Measurements from ENCODE around the gene FJX1. TPM values are rescaled to one million over a fixed set of nuclear protein-coding genes. Genes with fewer than 3 reads are reported as not detected.
"Not testable (repeated sequence)": the region's sequence is repeated elsewhere in the genome, so short reads cannot be mapped to it uniquely, and the experiment has no call there.

FJX1 gene
- total and polyA plus RNA-seq, 9 donors = 5.5 to 40.2 (median 8.1) TPM

- Histone ChIP-seq H3K4me3 (no peak overlapping the region), H3K4me1 (ENCODE audit: insufficient read depth) (no peaks in the 10 kb centered on the region)
Measured at GRCh38 chr11:35650006-35650405, 31.7 kb downstream of the FJX1 start.

GRCh38 chr11:35650467-35650866 lies 32.2 kb downstream of the FJX1 start:
- Histone ChIP-seq H3K36me3 (no peaks in the 10 kb centered on the region), H3K9me3 (no peaks in the 10 kb centered on the region), H3K27me3 (no peaks in the 10 kb centered on the region), H3K4me3 (no peak overlapping the region), H3K4me1 (ENCODE audit: insufficient read depth) (no peaks in the 10 kb centered on the region), H3K27ac (no peak overlapping the region)
- no peak for DNase-seq
- TF ChIP-seq EP300 (IDR thresholded peaks at IDR 0.05) (no peak), POLR2A (IDR thresholded peaks at IDR 0.05) (no peak)
- intact Hi-C loops (cut with DNase I) = no loop called here
- 84 to 90% (median 86%) methylated on average over 4 of the region's 4 CpGs for WGBS, 3 donors

More at GRCh38 chr11:35650006-35650405, 31.7 kb downstream of the FJX1 start:
- Histone ChIP-seq H3K9me3 (no peaks in the 10 kb centered on the region), H3K27ac (no peak overlapping the region), H3K27me3 (no peaks in the 10 kb centered on the region), H3K36me3 (no peaks in the 10 kb centered on the region)
- no peak for DNase-seq
- 49 to 76% (median 56%) methylated on average over 1 of the region's 1 CpG for whole genome bisulfite sequencing, 3 donors
- TF ChIP-seq CTCF (IDR thresholded peaks at IDR 0.05) (no peak), EP300 (IDR thresholded peaks at IDR 0.05) (no peak), POLR2A (IDR thresholded peaks at IDR 0.05) (no peak)
- intact Hi-C loops (cut with DNase I) = no loop called here

- no peak overlapping the region for H3K4me3 ChIP-seq
- H3K9me3 ChIP-seq = no peaks in the 10 kb centered on the region
- no peaks in the 10 kb centered on the region for H3K36me3 ChIP-seq
- 85 to 87% (median 85%) methylated on average over 3 of the region's 3 CpGs for WGBS, 3 donors
- no peaks in the 10 kb centered on the region for H3K27me3 ChIP-seq
- no peaks in the 10 kb centered on the region for H3K4me1 ChIP-seq (ENCODE audit: insufficient read depth)
- DNase-seq = no peak
- H3K27ac ChIP-seq = no peak overlapping the region
- intact Hi-C loops (cut with DNase I) = no loop called here
- TF ChIP-seq POLR2A (IDR thresholded peaks at IDR 0.05) = no peak
Measured at GRCh38 chr11:35651263-35651662, 33.0 kb downstream of the FJX1 start.

GRCh38 chr11:35652786-35653185 lies 34.5 kb downstream of the FJX1 start:
- H3K4me3 ChIP-seq; DNase-seq; intact Hi-C loops (cut with DNase I); H3K27ac ChIP-seq; H3K4me1 ChIP-seq (ENCODE audit: insufficient read depth); H3K36me3 ChIP-seq; H3K27me3 ChIP-seq; H3K9me3 ChIP-seq: not testable (repeated sequence)
- WGBS, 3 donors = 92 to 95% (median 93%) methylated on average over 5 of the region's 5 CpGs

- Histone ChIP-seq H3K36me3 (no peaks in the 10 kb centered on the region), H3K4me3 (no peak overlapping the region), H3K9me3 (no peaks in the 10 kb centered on the region), H3K27ac (no peak overlapping the region), H3K27me3 (no peaks in the 10 kb centered on the region), H3K4me1 (ENCODE audit: insufficient read depth) (no peaks in the 10 kb centered on the region)
- intact Hi-C loops (cut with DNase I) = no loop called here
- DNase-seq = no peak
- 57 to 64% (median 62%) methylated on average over 6 of the region's 6 CpGs for WGBS, 3 donors
- TF ChIP-seq EP300 (IDR thresholded peaks at IDR 0.05) = no peak
- no peak for TF ChIP-seq CTCF (IDR thresholded peaks at IDR 0.05)
- TF ChIP-seq POLR2A (IDR thresholded peaks at IDR 0.05) = no peak
Measured at GRCh38 chr11:35654711-35655110, 36.5 kb downstream of the FJX1 start.

GRCh38 chr11:35655254-35655653 lies 37.0 kb downstream of the FJX1 start:
- Histone ChIP-seq H3K4me3 (no peak overlapping the region), H3K36me3 (no peaks in the 10 kb centered on the region), H3K27me3 (no peaks in the 10 kb centered on the region), H3K4me1 (ENCODE audit: insufficient read depth) (no peaks in the 10 kb centered on the region), H3K9me3 (no peaks in the 10 kb centered on the region), H3K27ac (no peak overlapping the region)
- 51 to 64% (median 62%) methylated on average over 1 of the region's 1 CpG for WGBS, 3 donors
- intact Hi-C loops (cut with DNase I) = no loop called here
- TF ChIP-seq CTCF (IDR thresholded peaks at IDR 0.05) (no peak), EP300 (IDR thresholded peaks at IDR 0.05) (no peak), POLR2A (IDR thresholded peaks at IDR 0.05) (no peak)
- no peak for DNase-seq

All from ovary (tissue), 9 donors.